Endometrial microvascular endothelial cells (primary cell): ENCODE measurements around the gene IRF8. TPM values are rescaled to one million over a fixed set of nuclear protein-coding genes. Genes with fewer than 3 reads are reported as not detected.

Experiments used
- in situ Hi-C: cut with HindIII; loops from 2 replicates; pipeline ENCODE4 v1.10.0; 2017; ENCODE audit warnings: low sequenced_read_pairs, low pct_unique_long_range_greater_than_20kb; ENCODE audit errors: inconsistent ontology term
- total RNA-seq: library from RNA; depleted of rRNA; stranded (reverse); fragments of >200 nt; gene quantifications from one replicate; pipeline ENCODE4 v1.2.3, GENCODE V29; 2015; ENCODE audit errors: inconsistent ontology term

Gene IRF8
- total RNA-seq, 1 donor from 2014 or later, result not detected

DNA sequence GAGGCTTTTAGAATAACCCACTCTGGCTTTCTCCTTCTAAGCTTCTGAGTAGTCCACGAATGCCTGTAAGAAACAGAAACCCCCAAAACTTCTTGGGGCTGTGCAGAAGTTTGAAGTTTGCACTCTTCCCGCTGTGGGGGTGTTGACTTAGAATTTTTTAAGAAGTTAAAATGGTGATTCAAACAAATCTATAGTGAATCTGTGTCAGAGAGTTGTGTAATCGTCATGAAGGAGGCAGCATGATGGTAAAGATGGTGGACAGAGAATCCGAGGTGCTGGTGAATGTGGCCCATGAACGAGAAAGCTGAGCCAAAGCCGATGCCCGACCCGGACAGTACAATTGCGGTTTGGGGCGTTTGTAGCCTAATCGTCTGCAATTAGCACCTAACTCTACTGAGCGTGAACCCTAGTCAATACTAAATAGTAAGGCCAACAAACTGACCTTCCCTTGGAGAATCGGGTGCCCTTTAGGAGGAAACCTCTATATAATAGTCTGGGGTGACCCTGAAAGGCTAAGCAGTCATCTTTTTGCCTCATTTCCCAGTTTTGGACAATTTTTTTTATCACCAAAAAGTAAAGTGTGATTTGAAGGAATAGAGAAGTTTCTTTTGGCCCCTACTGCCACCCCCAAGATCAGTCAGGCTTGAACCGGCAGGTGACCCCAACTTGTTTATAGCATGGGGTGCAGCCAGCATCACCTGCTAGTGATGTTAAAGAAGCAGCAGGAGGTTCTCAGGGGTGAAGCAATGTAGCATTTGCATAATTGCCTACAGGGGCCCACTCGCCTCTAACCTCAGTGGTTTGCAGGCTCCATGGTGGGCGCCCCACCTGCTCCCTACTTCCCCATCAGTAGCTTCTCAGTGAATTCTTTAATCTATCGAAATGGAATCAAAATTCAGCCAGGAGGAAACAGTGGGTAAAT lies 11.2 kb downstream of the IRF8 start:
- in situ Hi-C loops, result no loop called here

DNA sequence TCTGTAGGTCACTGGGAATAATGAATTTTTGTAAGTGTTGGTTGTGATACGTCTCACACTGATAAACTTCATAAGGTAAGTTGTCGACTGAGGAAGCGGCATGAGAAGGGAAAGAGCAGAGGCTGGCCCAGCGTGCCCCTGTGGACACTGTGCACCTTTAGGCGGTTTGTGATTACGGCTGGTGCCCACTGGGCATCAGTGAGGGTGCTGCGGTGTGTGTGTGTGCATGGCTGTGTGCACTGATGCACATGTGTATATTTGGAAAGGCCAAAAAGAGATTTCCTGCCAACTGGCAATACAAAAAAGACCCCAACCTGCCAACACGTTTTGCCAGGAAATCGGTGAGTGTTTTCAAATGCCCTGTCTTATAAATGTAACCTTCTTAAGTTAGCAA lies 11.9 kb downstream of the IRF8 start:
- in situ Hi-C loops, result no loop called here

DNA sequence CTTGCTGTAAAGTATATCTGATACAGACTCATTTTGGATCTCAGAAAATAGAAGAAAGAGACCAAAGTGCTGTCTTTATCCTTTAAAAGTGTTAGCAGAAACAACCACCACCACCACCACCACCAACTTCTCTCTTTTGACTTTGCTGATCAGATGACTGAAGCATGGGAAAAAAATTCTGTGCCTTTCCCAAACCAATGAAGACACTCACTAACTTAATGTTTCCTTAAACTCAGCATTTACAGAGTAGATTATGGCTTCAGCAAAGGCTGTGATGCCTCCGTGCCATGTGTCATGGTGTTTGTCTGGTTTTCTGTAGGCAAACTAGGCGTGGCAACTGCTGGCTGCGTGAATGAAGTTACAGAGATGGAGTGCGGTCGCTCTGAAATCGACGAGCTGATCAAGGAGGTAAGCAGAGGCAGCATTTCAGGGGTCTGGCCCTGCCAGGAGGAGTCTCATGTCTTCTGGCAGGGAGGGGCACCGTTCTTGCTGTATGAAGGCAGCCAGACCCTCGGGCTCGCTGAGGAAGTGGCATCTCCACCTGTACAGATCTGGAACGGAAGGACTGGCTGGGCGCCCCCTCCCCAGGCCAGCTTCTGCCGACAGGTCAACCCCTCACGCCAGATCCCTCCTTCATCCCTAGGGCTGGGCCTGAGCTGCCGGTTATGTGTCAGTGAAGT lies 12.4 kb downstream of the IRF8 start:
- in situ Hi-C loops, result no loop called here

DNA sequence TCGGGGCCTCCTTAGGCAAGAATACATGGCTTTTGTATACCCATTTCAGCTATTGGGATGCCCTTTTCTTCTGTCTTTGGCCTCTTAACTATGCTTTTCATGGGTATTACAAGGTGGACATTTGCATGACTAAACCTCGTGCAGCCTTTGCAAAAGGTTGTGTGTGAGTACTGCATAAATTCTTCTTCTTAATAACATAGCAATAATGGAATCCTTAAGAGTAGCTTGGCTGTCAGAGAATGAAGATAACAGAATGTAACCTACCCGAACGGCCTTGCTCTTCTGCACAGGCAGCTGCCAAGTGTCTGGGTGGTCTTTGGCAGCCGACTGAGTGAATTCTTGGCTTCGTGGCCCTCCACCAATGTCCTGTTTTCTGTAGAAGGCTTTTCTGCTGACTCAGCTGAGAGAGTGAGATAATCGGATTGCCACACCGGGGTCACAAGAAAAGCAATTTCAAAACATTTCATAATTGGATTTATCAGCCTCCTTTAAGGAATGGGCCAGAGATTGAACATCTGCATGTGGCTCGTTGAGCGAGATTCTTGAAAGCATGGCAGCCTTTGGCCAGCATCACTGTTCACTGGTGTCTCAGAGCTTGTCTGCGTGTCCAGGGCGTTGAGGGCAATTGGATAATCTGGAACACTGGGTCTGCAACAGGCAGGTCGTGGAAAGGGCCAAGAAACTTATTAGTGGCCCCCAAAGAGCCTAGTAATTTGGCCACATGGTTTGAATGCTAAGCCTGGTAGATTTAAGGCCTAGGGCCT lies 13.4 kb downstream of the IRF8 start:
- in situ Hi-C loops, result no loop called here

DNA sequence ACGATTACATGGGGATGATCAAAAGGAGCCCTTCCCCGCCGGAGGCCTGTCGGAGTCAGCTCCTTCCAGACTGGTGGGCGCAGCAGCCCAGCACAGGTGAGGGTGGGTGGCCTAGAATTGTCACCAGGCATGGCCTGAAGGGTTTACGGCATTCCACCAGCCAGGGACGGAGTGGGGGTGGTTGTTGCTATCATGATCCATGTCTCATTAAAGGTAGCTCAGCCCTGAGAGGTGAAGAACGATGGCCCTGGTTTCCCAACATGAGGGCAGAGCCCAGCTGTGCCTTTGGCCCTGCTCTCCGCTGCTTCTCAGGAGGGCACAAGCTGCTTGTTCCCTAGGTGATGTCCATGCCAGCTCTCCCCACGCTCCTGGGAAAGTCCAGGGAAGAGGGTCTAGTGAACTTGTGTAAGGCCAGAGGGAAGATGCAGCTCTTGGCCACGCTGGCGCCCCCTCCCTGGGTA lies 14.2 kb downstream of the IRF8 start:
- in situ Hi-C loops, result no loop called here

DNA sequence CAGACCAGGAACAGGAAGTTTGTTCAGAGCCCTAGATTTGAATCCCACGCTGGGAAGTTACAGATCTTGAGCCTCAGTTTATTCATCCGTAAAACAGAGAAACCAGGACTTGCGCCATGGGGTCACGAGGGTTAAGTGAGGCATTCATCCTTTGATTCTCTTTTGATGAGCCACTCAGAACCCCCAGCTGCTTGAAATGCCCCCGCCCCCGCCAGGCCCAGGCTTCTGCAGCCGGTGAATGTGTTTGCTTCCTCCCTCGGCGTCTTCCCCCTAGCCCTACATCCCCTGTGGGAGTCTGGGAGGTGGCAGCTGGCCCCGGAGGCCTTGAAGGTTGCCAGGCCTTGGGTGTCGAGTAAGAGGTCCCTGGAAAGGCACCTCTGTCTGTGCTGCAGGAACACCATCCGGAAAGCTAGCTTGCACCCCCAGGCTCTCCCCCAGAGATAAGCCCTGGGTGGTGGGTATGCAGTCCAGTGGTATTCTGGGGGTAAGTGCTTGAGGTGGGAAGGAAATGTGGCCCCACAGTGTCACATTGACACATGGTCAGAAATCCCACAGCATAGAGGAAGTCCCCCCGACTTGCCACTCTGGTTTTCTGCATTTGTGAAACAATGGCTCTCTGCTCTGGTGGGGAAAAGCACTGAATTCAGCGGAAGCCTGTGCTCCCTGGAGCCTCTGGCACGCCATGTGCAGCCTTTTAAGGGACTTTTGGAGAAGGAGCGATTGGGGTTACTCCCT lies 14.9 kb downstream of the IRF8 start:
- in situ Hi-C loops, result no loop called here

DNA sequence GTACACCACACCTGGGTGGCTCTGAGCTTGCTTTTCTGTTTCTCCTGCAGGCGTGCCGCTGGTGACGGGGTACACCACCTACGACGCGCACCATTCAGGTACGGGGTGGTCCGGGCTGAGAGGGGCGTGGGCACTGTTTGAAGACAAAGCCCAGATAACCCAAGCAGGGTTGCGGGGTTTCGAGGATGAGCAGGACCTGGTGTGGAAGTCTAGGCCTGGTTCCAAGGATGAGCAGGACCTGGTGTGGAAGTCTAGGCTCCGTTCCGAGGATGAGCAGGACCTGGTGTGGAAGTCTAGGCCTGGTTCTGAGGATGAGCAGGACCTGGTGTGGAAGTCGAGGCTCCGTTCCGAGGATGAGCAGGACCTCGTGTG lies 15.4 kb downstream of the IRF8 start:
- in situ Hi-C loops, result no loop called here

DNA sequence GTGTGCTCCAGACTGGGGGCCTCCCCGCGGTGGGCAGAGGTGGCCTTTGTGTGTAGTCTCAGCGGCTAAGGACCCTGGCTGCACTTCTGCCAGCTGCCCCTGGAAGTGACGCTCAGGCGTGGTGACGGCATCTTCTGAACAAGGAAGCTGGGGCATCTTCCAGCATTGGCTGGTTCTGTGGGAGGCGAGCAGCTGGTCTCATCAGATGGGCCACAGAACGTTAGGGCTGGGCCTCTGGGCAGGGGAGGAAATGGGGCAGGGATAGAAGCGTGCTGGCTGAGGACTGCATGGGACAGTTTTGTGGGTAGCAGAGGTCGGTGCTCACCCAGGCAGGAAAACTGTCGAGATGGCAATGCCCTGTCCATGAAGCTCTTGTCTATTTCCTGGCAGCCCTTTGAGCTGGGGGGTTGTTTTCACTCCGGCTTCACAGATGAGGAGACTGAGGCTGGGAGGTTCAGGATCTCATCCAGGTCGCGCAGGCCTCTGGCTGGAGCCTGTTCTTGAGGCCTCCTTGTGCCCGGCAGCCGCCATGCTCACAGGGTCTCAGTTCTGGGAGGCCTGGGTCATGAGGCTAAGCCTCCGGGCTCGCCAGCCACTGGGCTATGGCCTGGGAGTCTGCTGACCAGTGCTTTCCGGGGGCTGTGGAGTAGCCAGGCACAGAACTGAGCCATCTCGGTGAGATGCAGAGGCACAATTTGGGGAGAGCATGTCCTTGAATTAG lies 16.3 kb downstream of the IRF8 start:
- in situ Hi-C loops, result no loop called here

DNA sequence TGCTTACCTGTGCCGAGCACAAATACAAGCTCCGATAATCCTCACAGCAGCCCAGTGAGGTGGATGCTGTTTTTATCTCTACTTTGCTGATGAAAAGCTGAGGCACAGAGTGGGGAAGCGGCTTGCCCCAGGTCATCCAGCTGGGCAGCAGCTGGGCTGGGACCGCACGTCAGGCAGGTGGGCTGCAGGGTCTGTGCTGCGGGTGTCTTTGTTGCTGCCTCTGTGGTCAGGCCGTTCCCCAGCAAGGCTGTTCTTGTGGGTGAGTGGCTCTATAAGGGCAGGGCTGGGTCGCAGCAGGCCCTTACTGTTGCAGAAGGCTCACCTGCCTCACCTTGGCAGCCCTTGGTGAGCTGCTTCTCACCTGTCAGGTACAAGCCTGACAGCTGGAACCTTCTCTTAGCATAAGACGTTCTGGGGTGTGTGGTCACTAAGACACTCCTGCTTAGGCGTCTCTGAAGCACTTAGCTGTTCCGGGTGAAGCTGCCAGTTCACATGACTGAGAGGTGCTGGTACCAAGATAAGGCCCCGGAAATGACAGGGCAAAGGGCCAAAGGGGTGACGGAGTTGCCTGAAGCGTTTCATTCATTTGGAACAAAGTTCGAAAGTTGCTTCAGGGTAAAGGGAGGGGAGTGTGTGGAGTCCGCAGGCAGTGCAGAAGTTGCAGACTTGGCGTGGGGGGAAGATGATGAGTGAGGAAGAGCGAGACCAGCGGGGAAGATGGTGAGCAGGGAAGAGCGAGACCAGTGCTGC lies 17.4 kb downstream of the IRF8 start:
- in situ Hi-C loops, result no loop called here

DNA sequence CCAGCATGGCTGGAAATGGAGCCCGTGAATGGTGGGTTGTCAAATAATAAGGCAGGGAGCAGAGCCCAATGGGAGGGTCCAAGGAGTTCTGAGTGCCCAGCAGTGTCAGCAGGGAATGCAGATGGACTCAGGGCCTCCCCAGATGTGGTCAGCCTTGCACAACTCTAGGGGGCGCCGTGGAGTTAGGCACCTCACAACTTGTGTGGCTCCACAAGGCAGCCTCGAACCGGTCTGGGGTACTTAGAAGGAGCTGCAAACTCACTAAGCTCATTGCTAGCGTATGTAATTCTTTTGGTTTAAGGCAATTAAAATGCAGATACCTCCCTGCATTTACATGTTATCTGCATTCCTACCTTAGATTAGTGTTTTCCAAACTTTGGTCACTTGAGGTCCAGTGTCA lies 18.1 kb downstream of the IRF8 start:
- in situ Hi-C loops, result no loop called here

DNA sequence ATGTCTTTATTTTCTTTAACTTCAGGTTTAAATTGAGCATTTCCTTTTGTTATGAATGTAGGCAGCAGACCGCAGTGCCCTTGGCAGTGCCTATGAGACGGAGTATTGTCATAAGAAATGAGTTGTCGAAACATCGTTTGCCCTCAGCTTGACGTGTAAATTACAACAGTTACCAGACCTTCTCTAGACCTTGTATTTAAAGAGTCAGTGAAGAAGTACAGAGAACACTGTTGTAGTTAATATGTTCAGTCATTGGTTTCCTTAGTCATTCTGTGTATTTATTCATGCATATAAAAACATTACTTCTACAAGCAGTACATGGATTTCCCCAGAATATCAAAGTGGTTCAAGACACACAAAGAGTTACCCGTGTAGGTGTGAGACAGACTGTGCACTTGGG lies 19.0 kb downstream of the IRF8 start:
- in situ Hi-C loops, result no loop called here

DNA sequence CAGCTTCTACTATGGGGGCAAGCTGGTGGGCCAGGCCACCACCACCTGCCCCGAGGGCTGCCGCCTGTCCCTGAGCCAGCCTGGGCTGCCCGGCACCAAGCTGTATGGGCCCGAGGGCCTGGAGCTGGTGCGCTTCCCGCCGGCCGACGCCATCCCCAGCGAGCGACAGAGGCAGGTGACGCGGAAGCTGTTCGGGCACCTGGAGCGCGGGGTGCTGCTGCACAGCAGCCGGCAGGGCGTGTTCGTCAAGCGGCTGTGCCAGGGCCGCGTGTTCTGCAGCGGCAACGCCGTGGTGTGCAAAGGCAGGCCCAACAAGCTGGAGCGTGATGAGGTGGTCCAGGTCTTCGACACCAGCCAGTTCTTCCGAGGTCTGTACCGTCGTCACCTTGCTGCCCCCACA lies 19.5 kb downstream of the IRF8 start:
- in situ Hi-C loops, result no loop called here

DNA sequence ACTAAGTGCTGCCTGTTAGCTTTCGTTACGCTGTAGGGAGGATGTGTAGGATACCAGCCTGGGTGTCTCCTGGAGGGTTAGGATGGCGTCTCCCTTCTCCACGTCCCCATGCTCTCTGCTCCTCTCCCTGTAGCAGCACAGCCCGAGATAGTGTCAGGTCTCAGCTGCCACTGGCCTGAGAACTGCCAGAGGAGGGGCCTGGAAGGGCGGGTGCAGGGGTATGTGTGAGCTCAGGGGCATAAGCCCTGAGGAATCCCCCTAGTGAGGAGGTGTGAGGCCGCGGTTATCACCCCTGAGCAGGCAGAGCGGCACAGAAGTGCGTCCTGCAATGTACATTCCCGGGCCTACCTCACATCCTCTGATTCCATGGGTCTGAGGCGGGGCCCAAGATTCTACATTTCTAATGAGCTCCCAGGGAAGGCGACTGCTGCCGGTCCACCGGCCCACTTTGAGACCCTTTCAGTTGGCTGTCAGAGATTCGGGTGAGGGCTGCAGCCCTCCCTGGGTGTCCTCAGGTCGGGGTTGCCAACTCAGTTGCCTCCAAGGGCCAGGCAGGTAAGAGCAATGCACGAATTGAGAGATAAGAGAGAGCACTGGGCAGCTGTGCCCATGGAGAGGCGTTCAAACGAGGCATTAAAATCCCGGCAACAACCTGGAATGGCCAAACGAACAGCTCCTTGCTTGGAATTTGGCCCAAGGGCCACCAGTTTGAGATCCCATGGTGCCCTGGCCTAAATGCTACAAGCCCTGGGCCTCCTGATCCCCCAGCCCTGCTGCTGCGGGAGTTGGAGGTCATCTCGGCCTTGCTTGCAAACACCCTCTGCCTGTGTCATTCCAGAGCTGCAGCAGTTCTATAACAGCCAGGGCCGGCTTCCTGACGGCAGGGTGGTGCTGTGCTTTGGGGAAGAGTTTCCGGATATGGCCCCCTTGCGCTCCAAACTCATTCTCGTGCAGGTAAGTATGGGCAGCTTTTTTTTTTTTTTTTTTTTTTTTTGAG lies 20.6 kb downstream of the IRF8 start:
- in situ Hi-C loops, result no loop called here

DNA sequence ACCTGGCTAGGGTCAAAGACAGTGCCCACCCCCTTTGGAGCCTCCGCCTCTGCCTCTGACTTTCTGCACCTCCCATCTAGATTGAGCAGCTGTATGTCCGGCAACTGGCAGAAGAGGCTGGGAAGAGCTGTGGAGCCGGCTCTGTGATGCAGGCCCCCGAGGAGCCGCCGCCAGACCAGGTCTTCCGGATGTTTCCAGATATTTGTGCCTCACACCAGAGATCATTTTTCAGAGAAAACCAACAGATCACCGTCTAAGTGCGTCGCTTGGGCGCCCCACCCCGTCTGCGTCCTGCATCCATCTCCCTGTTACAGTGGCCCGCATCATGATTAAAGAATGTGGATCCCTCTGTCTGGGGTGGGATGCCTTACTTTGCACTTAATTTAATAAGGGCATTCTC lies 22.1 kb downstream of the IRF8 start:
- in situ Hi-C loops, result no loop called here

DNA sequence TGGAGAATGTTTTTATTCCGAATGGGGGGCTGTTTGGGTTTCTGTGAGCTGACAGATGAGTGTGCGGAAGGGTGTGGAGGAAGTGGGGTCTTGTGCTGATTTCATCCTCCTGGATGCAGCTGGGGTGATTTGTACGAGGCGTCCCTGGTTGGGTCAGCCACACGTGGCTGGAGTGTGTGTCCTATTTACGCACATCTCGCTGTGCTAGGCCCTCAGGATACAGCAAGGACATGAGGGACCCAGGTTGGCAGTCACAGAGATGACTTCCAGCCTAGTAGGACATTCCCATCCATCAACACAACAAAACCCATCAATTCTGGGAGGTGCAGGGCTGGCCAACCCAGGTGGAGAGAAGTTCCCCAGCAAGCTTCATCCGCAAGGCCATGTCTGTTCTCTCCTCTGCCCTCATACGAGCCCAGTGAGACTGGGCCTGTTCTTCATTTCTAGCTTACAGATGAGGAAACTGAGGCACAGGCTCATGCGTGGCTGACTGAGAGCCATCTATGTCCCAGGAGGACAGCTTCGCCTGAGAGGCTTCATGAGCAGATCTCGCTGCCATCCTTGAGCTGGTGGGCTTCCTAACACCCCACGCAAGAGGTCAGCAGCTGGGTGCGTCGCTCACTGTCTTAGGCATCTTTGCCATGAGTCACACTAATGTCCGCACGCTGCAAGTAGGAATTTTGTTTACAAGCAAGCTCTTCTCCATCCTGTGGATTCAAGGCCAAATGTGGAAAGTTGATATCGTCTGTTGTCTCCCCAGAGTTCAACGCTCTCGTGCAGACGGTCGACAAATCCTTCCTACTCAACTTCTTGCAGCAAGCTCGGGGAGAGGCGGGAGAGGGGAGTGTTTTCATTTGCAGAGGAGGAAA lies 24.4 kb downstream of the IRF8 start:
- in situ Hi-C loops, result no loop called here

DNA sequence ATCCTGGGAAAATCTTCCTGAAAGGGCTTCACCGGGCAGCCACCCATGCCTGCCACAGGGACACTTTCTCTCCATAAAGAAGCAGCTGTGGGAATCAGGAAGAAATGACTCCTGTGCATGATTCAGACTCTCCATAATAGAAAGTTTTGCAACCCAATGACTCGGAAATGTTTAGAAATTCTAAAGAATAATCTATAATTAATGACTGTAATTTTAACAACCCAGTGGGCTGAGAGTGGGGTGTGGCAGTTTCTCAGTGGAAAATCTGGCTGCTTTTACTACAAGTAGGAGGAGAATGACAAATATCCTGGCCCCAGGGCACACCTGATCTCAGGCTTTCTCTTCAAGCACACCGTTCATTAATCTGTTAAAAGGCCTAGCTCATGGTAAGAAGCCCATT lies 25.7 kb downstream of the IRF8 start:
- in situ Hi-C loops, result no loop called here
